GM23248 (cell line): ENCODE measurements around the gene SGMS1. TPM values are rescaled to one million over a fixed set of nuclear protein-coding genes. Genes with fewer than 3 reads are reported as not detected.

Experiments used
- DNase-seq: peaks from one replicate; pipeline ENCODE4 v3.0.0-alpha.2; 2015
- H2AFZ ChIP-seq: fragments of 200-600 bp; sonication (generic); 2 replicates; pipeline ENCODE4 v1.6.1; 2016; ENCODE audit warnings: antibody characterized with exemption
- H3F3A ChIP-seq: fragments of 200-600 bp; sonication (generic); 2 replicates; pipeline ENCODE4 v1.6.1; 2016; ENCODE audit warnings: mild to moderate bottlenecking, antibody characterized with exemption, mixed run types; ENCODE audit not compliant: insufficient read depth
- H3K27ac ChIP-seq: fragments of 200-600 bp; sonication (generic); 2 replicates; pipeline ENCODE4 v1.5.1; 2016; ENCODE audit warnings: mild to moderate bottlenecking
- H3K27me3 ChIP-seq: fragments of 200-600 bp; sonication (generic); replicated peaks from 2 replicates; pipeline ENCODE4 v1.6.1; 2016; ENCODE audit warnings: mild to moderate bottlenecking; ENCODE audit not compliant: insufficient read depth
- H3K36me3 ChIP-seq: fragments of 200-600 bp; sonication (generic); 2 replicates; pipeline ENCODE4 v1.6.1; 2016; ENCODE audit warnings: low read depth, mild to moderate bottlenecking
- H3K4me1 ChIP-seq: fragments of 200-600 bp; sonication (generic); 2 replicates; pipeline ENCODE4 v1.6.1; 2016; ENCODE audit warnings: mild to moderate bottlenecking; ENCODE audit not compliant: insufficient read depth
- H3K4me2 ChIP-seq: fragments of 200-600 bp; sonication (generic); one replicate; pipeline ENCODE4 v1.6.1; 2016; ENCODE audit warnings: mild to moderate bottlenecking; ENCODE audit not compliant: unreplicated experiment
- H3K4me3 ChIP-seq: fragments of 200-600 bp; sonication (generic); 2 replicates; pipeline ENCODE4 v1.5.1; 2016; ENCODE audit warnings: mild to moderate bottlenecking
- H3K79me2 ChIP-seq: fragments of 200-600 bp; sonication (generic); 2 replicates; pipeline ENCODE4 v1.6.1; 2016; ENCODE audit warnings: mild to moderate bottlenecking; ENCODE audit not compliant: insufficient read depth
- H3K9ac ChIP-seq: fragments of 200-600 bp; sonication (generic); 2 replicates; pipeline ENCODE4 v1.6.1; 2016; ENCODE audit warnings: mild to moderate bottlenecking
- H3K9me2 ChIP-seq: fragments of 200-600 bp; sonication (generic); 2 replicates; pipeline ENCODE4 v1.6.1; 2016; ENCODE audit warnings: mixed run types, mild to moderate bottlenecking, moderate library complexity; ENCODE audit not compliant: insufficient read depth
- H3K9me3 ChIP-seq: fragments of 200-600 bp; sonication (generic); one replicate; pipeline ENCODE4 v1.6.1; 2017; ENCODE audit warnings: low read depth
- H4K20me1 ChIP-seq: fragments of 200-600 bp; sonication (generic); 2 replicates; pipeline ENCODE4 v1.6.0; 2016; ENCODE audit not compliant: insufficient read depth
- EZH2 ChIP-seq: fragments of 200-600 bp; sonication (generic); IDR thresholded peaks from 2 replicates; pipeline ENCODE4 v1.6.1; 2018; ENCODE audit warnings: antibody characterized with exemption, mild to moderate bottlenecking; ENCODE audit not compliant: insufficient read depth, poor library complexity, severe bottlenecking
- EZH2phosphoT487 ChIP-seq: fragments of 200-600 bp; sonication (generic); IDR thresholded peaks from 2 replicates; pipeline ENCODE4 v1.6.1; 2018; ENCODE audit warnings: antibody characterized with exemption, moderate library complexity, mild to moderate bottlenecking, low read depth; ENCODE audit not compliant: insufficient read depth
- WGBS, 2 experiments: methylation state at CpG; one replicate each; pipeline ENCODE4 v1.1.6; 2015 to 2017; ENCODE audit warnings: low lambda C conversion rate in 2 of 2, low coverage in 1 of 2; ENCODE audit errors: missing lambda C conversion rate in 2 of 2; 5-methylcytosine and 5-hydroxymethylcytosine counted together
- in situ Hi-C: fragments of 300-500 bp; cut with MboI; formaldehyde crosslinking; loops from 2 replicates; pipeline ENCODE4 v1.15.0; 2020
- polyA plus RNA-seq: library from polyadenylated mRNA; unstranded; fragments of >200 nt; fragmentation: Nextera tagmentation; extraction: Ambion mirVana; gene quantifications from 2 replicates; pipeline ENCODE4 v1.2.1, GENCODE V29; 2016
- total RNA-seq: library from RNA; depleted of rRNA; stranded (reverse); fragments of >200 nt; shearing (Covaris generic); gene quantifications from 2 replicates; pipeline ENCODE4 v1.2.3, GENCODE V29; 2014

Gene SGMS1
- total and polyA plus RNA-seq, 2 experiments from 2014 or later: 22.7 to 53.6 TPM

DNA sequence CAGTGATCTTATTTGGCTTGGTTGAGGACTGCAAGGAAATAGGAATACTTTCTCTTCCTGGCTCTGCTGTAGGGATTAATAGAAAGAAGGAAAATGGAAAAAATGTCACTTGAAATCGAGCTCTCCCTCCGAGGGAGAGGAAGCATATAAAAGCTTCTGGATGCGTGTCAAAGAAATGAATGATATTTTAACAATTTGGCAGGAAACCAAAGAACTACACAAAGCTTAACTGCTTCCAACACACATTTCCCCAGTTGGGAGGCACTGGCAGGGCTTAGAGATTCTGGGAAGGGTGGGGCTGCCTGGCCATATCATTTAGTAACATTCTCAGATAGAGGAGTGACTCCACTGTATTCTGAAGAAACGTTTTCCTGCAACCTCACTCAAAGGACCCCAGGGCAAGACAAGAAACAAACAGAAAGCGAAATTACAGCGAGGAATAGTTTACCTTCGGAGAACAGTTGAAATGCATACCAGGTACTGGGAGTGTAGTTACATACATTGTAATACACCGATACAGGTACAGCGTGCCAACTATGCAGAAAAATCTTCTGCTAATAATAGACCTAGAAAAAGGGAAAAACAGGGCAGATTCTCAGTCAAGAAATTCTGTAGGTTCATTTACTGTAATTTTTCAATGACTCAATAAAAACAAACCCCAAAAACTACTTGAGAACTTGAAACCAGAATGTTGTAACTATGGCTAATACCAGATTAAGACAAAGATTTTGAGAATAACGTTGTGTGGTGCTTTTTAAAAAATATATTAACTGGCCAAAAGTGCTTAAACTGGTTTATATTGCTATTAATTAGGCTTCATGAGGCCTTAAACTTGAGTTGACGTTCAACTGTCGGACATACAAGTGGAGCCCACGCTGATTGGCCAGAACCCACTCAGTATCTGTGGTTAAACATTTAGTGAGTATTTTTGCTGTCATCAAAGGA is 296.7 kb downstream of the SGMS1 start:
- TF ChIP-seq EZH2 (no peak), EZH2phosphoT487 (no peak)
- Histone ChIP-seq H3K27ac (peak overlapping the region; percentile 73), H3K79me2 (peaks cover 16% of the 10 kb centered on the region; the same call in 1 of the 2 replicates), H3K9me3 (no peaks in the 10 kb centered on the region), H3K27me3 (no peaks in the 10 kb centered on the region), H3K36me3 (no peaks in the 10 kb centered on the region), H2AFZ (peak overlapping the region; percentile 1; the same call in 1 of the 2 replicates), H3K9ac (peak overlapping the region; percentile 53), H3K9me2 (no peaks in the 10 kb centered on the region), H3K4me1 (peaks cover 38% of the 10 kb centered on the region), H3K4me3 (peak overlapping the region; percentile 58), H3K4me2 (peak overlapping the region; percentile 90), H3F3A (peaks cover 37% of the 10 kb centered on the region), H4K20me1 (no peaks in the 10 kb centered on the region)
- DNase-seq: peak; percentile 80
- WGBS, 2 experiments: 39% methylated on average over 13 of the region's 13 CpGs
- in situ Hi-C loops: no loop called here

DNA sequence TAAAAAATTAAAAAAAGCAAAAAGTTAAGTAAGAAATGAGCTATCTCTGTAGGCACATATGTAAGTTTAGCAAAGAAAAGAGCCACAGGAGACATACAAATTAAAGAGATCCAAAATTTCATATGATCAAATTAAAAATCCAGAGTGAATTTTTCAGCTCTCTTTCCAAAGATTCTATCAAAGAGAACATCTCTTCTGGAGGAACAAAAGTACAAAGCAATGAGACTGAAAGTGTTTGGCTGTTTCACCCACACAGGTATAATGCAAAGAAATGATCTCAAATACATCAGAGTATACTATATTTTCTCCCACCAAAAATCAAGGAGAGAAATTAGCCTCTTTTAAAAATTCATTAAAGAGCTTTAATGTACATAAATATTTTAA is 297.6 kb downstream of the SGMS1 start:
- no peaks in the 10 kb centered on the region for H3K9me3 ChIP-seq
- in situ Hi-C loops: no loop called here
- peak overlapping the region; percentile 73 for H3K27ac ChIP-seq
- no peak overlapping the region for H2AFZ ChIP-seq
- H3K4me2 ChIP-seq: peak overlapping the region; percentile 90
- H3K4me1 ChIP-seq: peaks cover 45% of the 10 kb centered on the region
- peaks cover 24% of the 10 kb centered on the region; the same call in 1 of the 2 replicates for H3K79me2 ChIP-seq
- peak overlapping the region; percentile 53 for H3K9ac ChIP-seq
- H3F3A ChIP-seq: peaks cover 37% of the 10 kb centered on the region
- H4K20me1 ChIP-seq: no peaks in the 10 kb centered on the region
- no peaks in the 10 kb centered on the region for H3K36me3 ChIP-seq
- H3K9me2 ChIP-seq: no peaks in the 10 kb centered on the region
- TF ChIP-seq EZH2: no peak
- TF ChIP-seq EZH2phosphoT487: no peak
- DNase-seq: no peak
- H3K27me3 ChIP-seq: no peaks in the 10 kb centered on the region
- peak overlapping the region; percentile 58 for H3K4me3 ChIP-seq

DNA sequence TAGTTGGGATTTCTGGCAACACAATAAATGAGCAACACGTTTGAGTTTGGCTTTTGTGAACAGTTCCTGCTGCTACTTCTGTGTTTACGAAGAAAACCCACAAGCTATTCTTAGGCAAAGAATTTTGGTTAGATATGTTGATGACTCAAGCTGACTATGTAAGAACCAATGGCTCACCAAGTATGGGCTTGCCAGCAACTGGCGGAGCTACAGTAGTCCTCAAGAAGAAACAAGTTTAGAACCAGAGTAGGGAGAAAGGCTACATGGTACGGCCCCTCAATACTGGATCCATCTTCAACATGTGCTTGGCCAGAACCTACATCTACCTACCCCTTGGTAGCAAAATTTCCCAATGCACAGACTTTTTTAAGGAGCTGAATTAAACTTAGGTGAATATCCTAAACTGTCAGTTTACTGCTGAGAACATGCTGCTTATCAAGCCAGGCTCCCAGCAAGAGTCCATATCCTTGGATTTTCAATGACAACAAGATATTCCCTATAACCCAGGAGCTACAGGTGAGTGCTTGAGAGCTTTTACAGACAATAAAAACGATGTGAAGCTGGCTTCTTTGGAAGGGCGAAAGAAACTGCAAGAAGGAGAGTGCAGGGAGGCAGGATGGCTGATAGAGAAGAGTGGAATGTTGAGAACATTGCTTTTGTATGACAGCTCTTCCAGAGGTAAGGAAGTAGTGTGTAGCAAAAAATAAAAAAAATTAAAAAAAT is 298.1 kb downstream of the SGMS1 start:
- peak overlapping the region; percentile 58 for H3K4me3 ChIP-seq
- H3K9me3 ChIP-seq: no peaks in the 10 kb centered on the region
- TF ChIP-seq EZH2 (no peak), EZH2phosphoT487 (no peak)
- peaks cover 37% of the 10 kb centered on the region for H3F3A ChIP-seq
- H3K36me3 ChIP-seq: no peaks in the 10 kb centered on the region
- WGBS, 2 experiments: 3 to 4% methylated on average over 6 of the region's 6 CpGs
- H3K4me1 ChIP-seq: peaks cover 45% of the 10 kb centered on the region
- peak overlapping the region; percentile 73 for H3K27ac ChIP-seq
- H3K9ac ChIP-seq: peak overlapping the region; percentile 53
- peaks cover 29% of the 10 kb centered on the region; the same call in 1 of the 2 replicates for H3K79me2 ChIP-seq
- H3K27me3 ChIP-seq: no peaks in the 10 kb centered on the region
- in situ Hi-C loops: no loop called here
- no peaks in the 10 kb centered on the region for H3K9me2 ChIP-seq
- H2AFZ ChIP-seq: no peak overlapping the region
- peak overlapping the region; percentile 90 for H3K4me2 ChIP-seq
- DNase-seq: peak; percentile 99
- H4K20me1 ChIP-seq: no peaks in the 10 kb centered on the region

DNA sequence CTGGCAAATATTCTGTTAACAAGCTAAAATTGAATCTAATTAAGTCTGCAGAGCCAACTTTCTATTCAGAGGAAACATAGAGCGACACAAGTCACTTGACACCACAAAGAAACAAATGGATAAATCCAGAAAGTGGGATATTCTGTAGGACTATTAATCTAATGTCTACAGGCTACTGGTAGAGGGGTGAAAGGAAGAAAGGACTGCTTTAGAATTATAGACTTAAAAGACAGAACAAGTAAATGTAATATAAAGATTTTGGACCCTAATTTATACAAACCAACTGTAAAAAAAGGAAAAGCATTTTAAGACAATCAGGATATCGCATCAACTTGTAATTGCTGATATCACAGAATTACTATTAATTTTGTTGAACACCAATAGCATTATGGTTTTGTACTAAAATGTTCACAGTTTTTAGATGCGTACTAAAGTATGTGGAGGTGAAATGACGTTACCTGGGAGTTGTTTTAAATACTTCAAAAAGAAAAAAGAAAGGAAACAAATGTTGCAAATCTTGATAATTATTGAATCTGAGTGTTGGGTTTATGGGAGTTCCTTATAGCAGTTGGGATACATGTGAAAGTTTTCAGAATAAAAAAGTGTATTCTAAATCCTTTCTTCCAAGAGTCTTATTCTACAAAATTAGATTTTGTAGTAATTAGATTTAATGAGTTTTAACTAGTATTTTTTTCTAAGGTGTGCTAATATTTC is 298.9 kb downstream of the SGMS1 start:
- peak overlapping the region; percentile 14; the same call in 1 of the 2 replicates for H3K4me3 ChIP-seq
- H3K4me2 ChIP-seq: peak overlapping the region; percentile 50
- H3K9ac ChIP-seq: peak overlapping the region; percentile 30; the same call in 1 of the 2 replicates
- peaks cover 33% of the 10 kb centered on the region; the same call in 1 of the 2 replicates for H3K79me2 ChIP-seq
- TF ChIP-seq EZH2phosphoT487 (no peak), EZH2 (no peak)
- no peaks in the 10 kb centered on the region for H3K27me3 ChIP-seq
- 87 to 90% methylated on average over 4 of the region's 4 CpGs for WGBS, 2 experiments
- H3K9me3 ChIP-seq: no peaks in the 10 kb centered on the region
- H3K36me3 ChIP-seq: no peaks in the 10 kb centered on the region
- no peak for DNase-seq
- H2AFZ ChIP-seq: no peak overlapping the region
- no peaks in the 10 kb centered on the region for H4K20me1 ChIP-seq
- peaks cover 43% of the 10 kb centered on the region for H3K4me1 ChIP-seq
- in situ Hi-C loops: no loop called here
- no peaks in the 10 kb centered on the region for H3K9me2 ChIP-seq
- H3K27ac ChIP-seq: peak overlapping the region; percentile 73
- H3F3A ChIP-seq: peaks cover 37% of the 10 kb centered on the region
